ENCODE results near the gene GHRL.
"Not testable (repeated sequence)": the region's sequence is repeated elsewhere in the genome, so short reads cannot be mapped to it uniquely, and the experiment has no call there.

The GHRL gene

GRCh38 chr3:10299175-10299574, 6.4 kb upstream of the GHRL start:
- DNase-seq (ENCODE audit: low read depth): no peak

- not testable (repeated sequence) for DNase-seq (ENCODE audit: low read depth)
These were observed 5.3 kb upstream of the GHRL start for GRCh38 chr3:10298064-10298463.

- DNase-seq (ENCODE audit: low read depth): no peak
These were observed 1.4 kb upstream of the GHRL start for GRCh38 chr3:10294030-10294586.

DNA sequence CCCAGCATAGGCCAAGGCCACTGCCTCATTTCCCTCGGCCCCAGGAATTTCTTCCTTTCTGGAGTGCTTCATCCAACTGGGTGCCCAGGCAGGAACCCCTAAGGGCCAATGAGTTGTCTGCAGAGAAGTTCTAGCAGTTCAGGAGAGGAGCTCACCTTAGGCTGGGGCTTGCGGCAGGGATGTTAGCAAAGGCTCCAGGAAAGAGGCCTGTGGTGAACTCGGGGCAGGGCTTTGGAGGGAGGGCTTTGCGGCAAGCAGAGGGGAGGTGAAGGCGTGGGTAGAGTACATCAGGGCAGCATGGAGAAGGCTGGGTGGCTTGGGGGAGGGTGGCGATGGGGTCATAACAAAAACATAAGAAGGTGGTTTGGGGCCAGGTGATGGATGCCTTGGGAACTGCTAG, 1.1 kb downstream of the GHRL start:
- DNase-seq (ENCODE audit: low read depth): no peak

GRCh38 chr3:10290481-10291176, 2.1 kb downstream of the GHRL start:
- no peak for DNase-seq (ENCODE audit: low read depth)

- no peak for DNase-seq (ENCODE audit: low read depth)
These were observed 2.9 kb downstream of the GHRL start for GRCh38 chr3:10289787-10290355.

DNA sequence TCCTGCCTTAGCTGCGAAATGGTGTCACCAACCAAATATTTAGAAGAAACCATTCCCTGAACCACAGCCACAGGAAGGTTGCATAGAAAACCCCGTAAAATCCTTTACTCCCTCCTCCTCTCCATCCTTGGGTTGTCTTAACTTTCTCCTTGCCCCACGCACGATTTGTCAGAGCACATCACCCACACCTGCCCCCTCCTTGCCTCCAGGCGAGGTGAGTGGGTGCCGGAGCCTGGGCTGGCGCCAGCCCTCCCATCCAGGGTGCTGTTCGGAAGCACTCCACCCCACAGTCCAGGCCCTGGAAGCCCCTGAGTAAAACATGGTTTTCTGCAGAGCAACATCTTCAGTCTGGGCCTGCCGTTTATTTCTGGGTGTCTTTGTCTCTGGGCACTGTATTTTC, 3.7 kb downstream of the GHRL start:
- no peak for DNase-seq (ENCODE audit: low read depth)

- DNase-seq (ENCODE audit: low read depth): no peak
These were observed 4.2 kb downstream of the GHRL start for GRCh38 chr3:10288575-10288960.

GRCh38 chr3:10287936-10288574, 4.7 kb downstream of the GHRL start:
- DNase-seq (ENCODE audit: low read depth): no peak

GRCh38 chr3:10286596-10287295, 6.0 kb downstream of the GHRL start:
- DNase-seq (ENCODE audit: low read depth): no peak

DNA sequence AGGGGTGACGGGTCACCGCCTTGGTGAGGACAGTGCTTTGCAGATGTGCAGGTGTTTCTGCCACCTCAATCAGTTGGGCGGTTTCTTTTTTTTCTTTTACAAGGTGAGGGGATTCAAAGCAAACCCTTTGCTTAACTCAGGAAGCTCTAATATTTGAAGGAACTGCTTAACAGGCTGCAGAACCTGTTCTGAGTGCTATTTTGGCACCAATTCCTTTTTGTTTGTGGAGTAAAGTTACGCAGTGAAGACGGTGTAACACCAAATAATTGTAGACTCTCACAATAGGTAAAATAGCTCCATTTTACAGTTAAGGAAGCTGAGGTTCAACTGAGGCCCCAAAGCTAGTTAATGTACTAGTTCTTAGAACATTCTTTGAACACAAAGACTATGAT, 6.6 kb downstream of the GHRL start:
- DNase-seq (ENCODE audit: low read depth): no peak

GRCh38 chr3:10285272-10286132, 7.2 kb downstream of the GHRL start:
- DNase-seq (ENCODE audit: low read depth): no peak

DNA sequence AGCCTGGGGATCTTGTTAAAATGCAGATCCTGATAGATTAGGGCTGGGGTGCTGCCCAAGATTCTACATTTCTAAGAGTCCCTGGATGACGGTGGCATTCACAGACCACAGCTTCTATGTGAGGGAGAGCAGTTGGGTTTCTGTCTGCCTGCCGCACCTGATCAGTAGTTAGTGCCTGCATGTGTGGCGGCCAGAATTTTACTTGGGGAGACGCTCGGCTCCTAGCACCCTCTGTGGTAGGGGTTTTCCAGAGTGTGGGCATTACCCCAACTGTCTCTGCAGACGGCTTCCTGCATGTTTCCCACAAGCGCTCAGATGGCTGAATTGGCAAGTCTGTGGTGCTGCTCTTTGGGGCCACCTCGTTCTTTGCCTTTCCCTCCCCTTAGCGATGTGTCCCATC, 8.3 kb downstream of the GHRL start:
- no peak for DNase-seq (ENCODE audit: low read depth)

DNA sequence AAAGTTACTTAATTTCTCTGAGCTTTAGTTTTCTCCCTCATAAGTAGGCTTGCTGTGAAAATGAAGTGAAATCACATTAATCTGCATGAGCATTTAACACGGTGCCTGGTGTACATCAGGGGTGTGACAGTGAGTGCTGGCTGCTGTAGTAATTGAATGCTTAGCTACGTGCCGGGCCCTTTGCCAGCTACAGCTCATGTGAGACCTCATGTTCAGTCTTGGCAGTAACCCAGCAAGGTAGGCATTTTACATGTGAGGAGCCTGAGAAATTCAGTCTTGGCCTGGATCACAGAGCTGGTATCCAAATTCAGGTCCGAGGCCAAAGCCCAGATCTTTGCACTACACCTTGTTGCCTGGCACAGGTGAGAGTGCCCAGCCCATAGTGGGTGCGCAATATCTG, 9.1 kb downstream of the GHRL start:
- DNase-seq (ENCODE audit: low read depth): no peak

- no peak for DNase-seq (ENCODE audit: low read depth)
These were observed 10.8 kb downstream of the GHRL start for GRCh38 chr3:10281951-10282350.

- no peak for DNase-seq (ENCODE audit: low read depth)
These were observed 12.2 kb downstream of the GHRL start for GRCh38 chr3:10280571-10280970.

GRCh38 chr3:10280177-10280529, 12.6 kb downstream of the GHRL start:
- DNase-seq (ENCODE audit: low read depth): no peak

- DNase-seq (ENCODE audit: low read depth): no peak
These were observed 13.2 kb downstream of the GHRL start for GRCh38 chr3:10279384-10280176.

DNA sequence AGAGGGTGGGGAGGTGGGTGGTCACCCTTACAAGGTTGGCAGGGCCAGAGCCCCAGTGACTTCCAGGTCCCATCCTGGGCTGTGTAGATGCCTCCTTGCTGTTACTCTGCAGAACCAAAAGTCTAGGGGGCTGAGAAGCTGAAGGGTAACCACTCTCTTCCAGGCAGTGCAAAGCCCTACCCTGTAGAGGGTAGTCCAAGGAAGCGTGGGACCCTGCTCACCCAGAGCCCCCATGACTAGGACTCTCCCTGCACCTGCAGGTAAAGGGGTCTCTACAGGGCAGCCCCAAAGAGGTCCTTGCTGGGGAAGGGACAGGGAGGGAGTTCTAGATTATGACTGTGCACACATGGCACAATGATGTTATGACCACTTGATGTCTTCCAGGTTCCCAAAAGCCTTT, 14.2 kb downstream of the GHRL start:
- DNase-seq (ENCODE audit: low read depth): no peak

- no peak for DNase-seq (ENCODE audit: low read depth)
These were observed 15.6 kb downstream of the GHRL start for GRCh38 chr3:10277115-10277625.

GRCh38 chr3:10274601-10275000, 18.1 kb downstream of the GHRL start:
- no peak for DNase-seq (ENCODE audit: low read depth)

Measured in activated T-cell treated with anti-CD3 and anti-CD28 coated beads for 1 hour (primary cell).